Measurements from ENCODE around the gene FAM120B.
"Not testable (repeated sequence)": the region's sequence is repeated elsewhere in the genome, so short reads cannot be mapped to it uniquely, and the experiment has no call there.

Gene FAM120B

GRCh38 chr6:170346649-170347048 is 40.1 kb downstream of the FAM120B start:
- no peak for DNase-seq
- Histone ChIP-seq H3K4me3 (ENCODE audit: low read depth, low read length) (no peak overlapping the region), H3K27me3 (ENCODE audit: insufficient read depth, low read depth, severe bottlenecking) (no peaks in the 10 kb centered on the region), H3K36me3 (peaks cover 33% of the 10 kb centered on the region), H3K27ac (no peak overlapping the region), H3K9me3 (ENCODE audit: severe bottlenecking) (no peaks in the 10 kb centered on the region)
- TF ChIP-seq CTCF (IDR thresholded peaks at IDR 0.05; ENCODE audit: low read depth, low read length), result no peak

- H3K4me3 ChIP-seq (ENCODE audit: low read depth, low read length), result no peak overlapping the region
- no peaks in the 10 kb centered on the region for H3K27me3 ChIP-seq (ENCODE audit: insufficient read depth, low read depth, severe bottlenecking)
- H3K9me3 ChIP-seq (ENCODE audit: severe bottlenecking), result no peaks in the 10 kb centered on the region
- no peak for DNase-seq
- no peak for TF ChIP-seq CTCF (IDR thresholded peaks at IDR 0.05; ENCODE audit: low read depth, low read length)
- peaks cover 33% of the 10 kb centered on the region for H3K36me3 ChIP-seq
- H3K27ac ChIP-seq, result no peak overlapping the region
Observed at GRCh38 chr6:170347091-170347490, 40.5 kb downstream of the FAM120B start.

- Histone ChIP-seq H3K9me3 (ENCODE audit: severe bottlenecking) (no peaks in the 10 kb centered on the region), H3K27ac (no peak overlapping the region), H3K36me3 (peaks cover 33% of the 10 kb centered on the region), H3K4me3 (ENCODE audit: low read depth, low read length) (no peak overlapping the region), H3K27me3 (ENCODE audit: insufficient read depth, low read depth, severe bottlenecking) (no peaks in the 10 kb centered on the region)
- no peak for TF ChIP-seq CTCF (IDR thresholded peaks at IDR 0.05; ENCODE audit: low read depth, low read length)
- no peak for DNase-seq
Observed at GRCh38 chr6:170347975-170348374, 41.4 kb downstream of the FAM120B start.

- H3K4me3 ChIP-seq (ENCODE audit: low read depth, low read length); H3K9me3 ChIP-seq (ENCODE audit: severe bottlenecking): not testable (repeated sequence)
- H3K36me3 ChIP-seq, result peaks cover 33% of the 10 kb centered on the region
Observed at GRCh38 chr6:170351456-170351855, 44.9 kb downstream of the FAM120B start.

GRCh38 chr6:170355190-170355589 is 48.6 kb downstream of the FAM120B start:
- H3K27ac ChIP-seq; H3K4me3 ChIP-seq (ENCODE audit: low read depth, low read length); H3K9me3 ChIP-seq (ENCODE audit: severe bottlenecking); DNase-seq; H3K27me3 ChIP-seq (ENCODE audit: insufficient read depth, low read depth, severe bottlenecking): not testable (repeated sequence)
- peaks cover 28% of the 10 kb centered on the region for H3K36me3 ChIP-seq

More at GRCh38 chr6:170351456-170351855, 44.9 kb downstream of the FAM120B start:
- H3K27me3 ChIP-seq (ENCODE audit: insufficient read depth, low read depth, severe bottlenecking); H3K27ac ChIP-seq; DNase-seq: not testable (repeated sequence)

GRCh38 chr6:170355661-170356060 is 49.1 kb downstream of the FAM120B start:
- Histone ChIP-seq H3K9me3 (ENCODE audit: severe bottlenecking) (no peaks in the 10 kb centered on the region), H3K27ac (no peak overlapping the region), H3K4me3 (ENCODE audit: low read depth, low read length) (no peak overlapping the region), H3K36me3 (peaks cover 28% of the 10 kb centered on the region), H3K27me3 (ENCODE audit: insufficient read depth, low read depth, severe bottlenecking) (no peaks in the 10 kb centered on the region)
- no peak for DNase-seq
- no peak for TF ChIP-seq CTCF (IDR thresholded peaks at IDR 0.05; ENCODE audit: low read depth, low read length)

GRCh38 chr6:170357812-170358211 is 51.3 kb downstream of the FAM120B start:
- no peak for TF ChIP-seq CTCF (IDR thresholded peaks at IDR 0.05; ENCODE audit: low read depth, low read length)
- DNase-seq, result no peak
- Histone ChIP-seq H3K9me3 (ENCODE audit: severe bottlenecking) (no peaks in the 10 kb centered on the region), H3K36me3 (peaks cover 21% of the 10 kb centered on the region), H3K27ac (no peak overlapping the region), H3K4me3 (ENCODE audit: low read depth, low read length) (no peak overlapping the region), H3K27me3 (ENCODE audit: insufficient read depth, low read depth, severe bottlenecking) (no peaks in the 10 kb centered on the region)

All from WERI-Rb-1 (cell line).